ENCODE data around the gene CPEB4.

DNA sequence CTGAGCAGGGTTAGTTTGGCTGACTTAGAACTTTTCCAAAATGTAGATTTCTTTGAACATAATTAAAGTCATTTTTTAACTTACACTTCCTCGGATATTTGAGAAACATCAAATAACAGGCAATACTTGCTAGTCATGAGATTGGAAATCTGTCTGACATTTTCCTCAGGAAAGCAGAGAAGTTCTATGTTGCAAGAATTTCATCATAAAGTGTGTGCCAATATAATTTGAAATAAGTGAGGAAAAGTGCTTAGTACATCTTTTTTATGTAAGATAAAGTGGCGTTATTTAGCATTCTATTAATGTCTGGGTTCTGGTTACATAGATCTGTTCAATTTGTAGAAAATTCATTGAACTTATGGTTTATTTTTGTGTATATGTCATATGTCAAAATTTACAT lies 52.1 kb downstream of the CPEB4 start:
- TF ChIP-seq, protein P1, sequence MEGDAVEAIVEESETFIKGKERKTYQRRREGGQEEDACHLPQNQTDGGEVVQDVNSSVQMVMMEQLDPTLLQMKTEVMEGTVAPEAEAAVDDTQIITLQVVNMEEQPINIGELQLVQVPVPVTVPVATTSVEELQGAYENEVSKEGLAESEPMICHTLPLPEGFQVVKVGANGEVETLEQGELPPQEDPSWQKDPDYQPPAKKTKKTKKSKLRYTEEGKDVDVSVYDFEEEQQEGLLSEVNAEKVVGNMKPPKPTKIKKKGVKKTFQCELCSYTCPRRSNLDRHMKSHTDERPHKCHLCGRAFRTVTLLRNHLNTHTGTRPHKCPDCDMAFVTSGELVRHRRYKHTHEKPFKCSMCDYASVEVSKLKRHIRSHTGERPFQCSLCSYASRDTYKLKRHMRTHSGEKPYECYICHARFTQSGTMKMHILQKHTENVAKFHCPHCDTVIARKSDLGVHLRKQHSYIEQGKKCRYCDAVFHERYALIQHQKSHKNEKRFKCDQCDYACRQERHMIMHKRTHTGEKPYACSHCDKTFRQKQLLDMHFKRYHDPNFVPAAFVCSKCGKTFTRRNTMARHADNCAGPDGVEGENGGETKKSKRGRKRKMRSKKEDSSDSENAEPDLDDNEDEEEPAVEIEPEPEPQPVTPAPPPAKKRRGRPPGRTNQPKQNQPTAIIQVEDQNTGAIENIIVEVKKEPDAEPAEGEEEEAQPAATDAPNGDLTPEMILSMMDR (IDR thresholded peaks at IDR 0.05), result no peak
- TF ChIP-seq POLR2A (IDR thresholded peaks at IDR 0.05) (no peak), EP300 (IDR thresholded peaks at IDR 0.05) (peak; percentile 9 to 50)

All from tibial nerve (tissue), 4 donors.